A549 (cell line): Measurements from ENCODE around the gene TMA7B. TPM values are rescaled to one million over a fixed set of nuclear protein-coding genes. Genes with fewer than 3 reads are reported as not detected.

ENCODE experiments used
- ATAC-seq, 2 experiments: fragments of 200-7000 bp in 1 of 2; fragments of >200 bp in 1 of 2; cut with Nextera tagmentation in 1 of 2; cut with Tn5 transposase in 1 of 2; 3 replicates each; pipeline versions ENCODE4 v1.8.0 to v1.9.1; 2018 to 2020; ENCODE audit warnings: mild to moderate bottlenecking in 1 of 2, moderate library complexity in 1 of 2
- CTCF ChIA-PET: fragments of 300-600 bp; sonication (Branson Sonifier 250); formaldehyde crosslinking; extraction: SDS; loops from one replicate; lab custom pipeline; 2021; ENCODE audit warnings: antibody characterized with exemption, inconsistent platforms; lab: Yijun Ruan, JAX
- POLR2A ChIA-PET: fragments of 350-600 bp; formaldehyde crosslinking; extraction: SDS; loops from one replicate; lab custom pipeline; 2021; ENCODE audit warnings: antibody characterized with exemption, inconsistent platforms; lab: Yijun Ruan, JAX
- DNase-seq, 2 experiments: peaks; one replicate each; pipeline versions ENCODE4 v3.0.0 to v3.0.0-alpha.2; 2011 to 2016; ENCODE audit warnings: low read depth in 1 of 2, low spot score in 1 of 2
- FAIRE-seq: peaks from 2 replicates; lab custom pipeline; 2011; peaks lifted over from hg19 to GRCh38; lab: Jason Lieb, UNC
- H3K27ac ChIP-seq, 2 experiments: fragments of >200 bp; sonication (Bioruptor Twin); formaldehyde crosslinking; 3 replicates each; pipeline ENCODE4 v1.5.1; 2016 to 2017
- H3K4me1 ChIP-seq: fragments of >200 bp; sonication (Bioruptor Twin); formaldehyde crosslinking; 3 replicates; pipeline ENCODE4 v1.6.1; 2016
- H3K4me2 ChIP-seq: fragments of >200 bp; sonication (Bioruptor Twin); formaldehyde crosslinking; 3 replicates; pipeline ENCODE4 v1.6.1; 2016
- H3K4me3 ChIP-seq: fragments of >200 bp; sonication (Bioruptor Twin); formaldehyde crosslinking; 3 replicates; pipeline ENCODE4 v1.5.1; 2016
- H3K9me3 ChIP-seq: fragments of >200 bp; sonication (Bioruptor Twin); formaldehyde crosslinking; 3 replicates; pipeline ENCODE4 v1.6.1; 2016
- ATOH8 ChIP-seq: fragments of 250-450 bp; sonication (Bioruptor Pico); IDR thresholded peaks from 2 replicates; pipeline ENCODE4 v1.5.0; 2020; ENCODE audit warnings: low read depth, mild to moderate bottlenecking, moderate library complexity
- BCL3 ChIP-seq: fragments of >200 bp; sonication (Bioruptor Twin); formaldehyde crosslinking; IDR thresholded peaks from 3 replicates; pipeline ENCODE4 v1.6.1; 2016
- CBX2 ChIP-seq: fragments of 200-600 bp; sonication (generic); IDR thresholded peaks from 2 replicates; pipeline ENCODE4 v1.6.1; 2016; ENCODE audit warnings: low read depth, mild to moderate bottlenecking, borderline replicate concordance
- CEBPB ChIP-seq, 2 experiments: fragments of >200 bp in 1 of 2; sonication (Bioruptor Twin) in 1 of 2; formaldehyde crosslinking in 1 of 2; IDR thresholded peaks; 2 replicates each; pipeline ENCODE4 v1.6.1; 2012 to 2016
- CHD2 ChIP-seq: fragments of 150-350 bp; IDR thresholded peaks from 2 replicates; pipeline ENCODE4 v1.6.1; 2014; ENCODE audit warnings: low read length; ENCODE audit not compliant: partially characterized antibody
- CHD4 ChIP-seq: fragments of 200-600 bp; sonication (generic); IDR thresholded peaks from 2 replicates; pipeline ENCODE4 v1.6.1; 2016; ENCODE audit warnings: antibody characterized with exemption, mild to moderate bottlenecking, borderline replicate concordance
- EHF ChIP-seq: fragments of 250-450 bp; sonication (Bioruptor Pico); IDR thresholded peaks from 2 replicates; pipeline ENCODE4 v1.5.0; 2020; ENCODE audit warnings: mild to moderate bottlenecking
- FOSB ChIP-seq: fragments of 250-450 bp; sonication (Bioruptor Pico); IDR thresholded peaks from 2 replicates; pipeline ENCODE4 v1.5.0; 2020; ENCODE audit warnings: mild to moderate bottlenecking, moderate library complexity
- FOSL2 ChIP-seq, 2 experiments: fragments of 450-650 bp in 1 of 2; fragments of >200 bp in 1 of 2; sonication (Bioruptor Twin) in 1 of 2; formaldehyde crosslinking; IDR thresholded peaks; 2 replicates each; pipeline versions ENCODE4 v1.5.0 to v1.6.1; 2016 to 2020; ENCODE audit warnings: mild to moderate bottlenecking in 1 of 2, moderate library complexity in 1 of 2
- HDAC2 ChIP-seq: fragments of 200-600 bp; sonication (generic); IDR thresholded peaks from 2 replicates; pipeline ENCODE4 v1.6.1; 2016
- HMGXB4 ChIP-seq: fragments of 250-450 bp; sonication (Bioruptor Pico); IDR thresholded peaks from 2 replicates; pipeline ENCODE4 v1.5.0; 2021; ENCODE audit warnings: mild to moderate bottlenecking, moderate library complexity, borderline replicate concordance
- HOXA7 ChIP-seq: fragments of 250-450 bp; sonication (Bioruptor Pico); IDR thresholded peaks from 2 replicates; pipeline ENCODE4 v1.5.0; 2020; ENCODE audit warnings: mild to moderate bottlenecking, moderate library complexity
- JUN ChIP-seq, 2 experiments: fragments of >200 bp; sonication (Bioruptor Twin); formaldehyde crosslinking; IDR thresholded peaks; 2 replicates in 1 of 2; 3 replicates in 1 of 2; pipeline ENCODE4 v1.6.1; 2016 to 2017
- KDM1A ChIP-seq: fragments of 200-600 bp; sonication (generic); IDR thresholded peaks from 2 replicates; pipeline ENCODE4 v1.6.1; 2016; ENCODE audit warnings: low read depth, mild to moderate bottlenecking
- KDM5A ChIP-seq: fragments of 200-600 bp; sonication (generic); IDR thresholded peaks from 2 replicates; pipeline ENCODE4 v1.6.1; 2016; ENCODE audit warnings: antibody characterized with exemption, mild to moderate bottlenecking
- MAFK ChIP-seq: fragments of 450-650 bp; IDR thresholded peaks from 2 replicates; pipeline ENCODE4 v1.6.1; 2014; ENCODE audit not compliant: partially characterized antibody
- MYC ChIP-seq: IDR thresholded peaks from 2 replicates; pipeline ENCODE4 v1.6.1; 2012; ENCODE audit warnings: mild to moderate bottlenecking, inconsistent platforms, low read length, improper control_type of control experiment, borderline replicate concordance
- NFE2L2 ChIP-seq: fragments of 150-350 bp; conservative IDR thresholded peaks from 2 replicates; pipeline ENCODE4 v1.6.1; 2014; ENCODE audit warnings: low read length
- RAD21 ChIP-seq, 2 experiments: fragments of >200 bp in 1 of 2; sonication (Bioruptor Twin) in 1 of 2; formaldehyde crosslinking in 1 of 2; IDR thresholded peaks in 1 of 2; conservative IDR thresholded peaks in 1 of 2; 2 replicates in 1 of 2; 3 replicates in 1 of 2; pipeline ENCODE4 v1.6.1; 2012 to 2018; ENCODE audit warnings: inconsistent platforms in 1 of 2
- RARB ChIP-seq: fragments of 250-450 bp; sonication (Bioruptor Pico); IDR thresholded peaks from 2 replicates; pipeline ENCODE4 v1.8.0; 2021; ENCODE audit warnings: mild to moderate bottlenecking, moderate library complexity
- RNF2 ChIP-seq: fragments of 200-600 bp; sonication (generic); IDR thresholded peaks from 2 replicates; pipeline ENCODE4 v1.6.1; 2016; ENCODE audit warnings: low read depth, mild to moderate bottlenecking, antibody characterized with exemption, moderate library complexity, borderline replicate concordance
- SREBF2 ChIP-seq: fragments of 450-650 bp; IDR thresholded peaks from 2 replicates; pipeline ENCODE4 v1.6.1; 2014; ENCODE audit warnings: mild to moderate bottlenecking, moderate library complexity
- TP53 ChIP-seq: fragments of 250-450 bp; sonication (Bioruptor Pico); IDR thresholded peaks from 2 replicates; pipeline ENCODE4 v1.5.0; 2021; ENCODE audit warnings: mild to moderate bottlenecking, moderate library complexity
- ZC3H11A ChIP-seq: fragments of 450-650 bp; IDR thresholded peaks from 2 replicates; pipeline ENCODE4 v1.6.1; 2014; ENCODE audit warnings: antibody characterized with exemption, mild to moderate bottlenecking
- ZFP36 ChIP-seq: fragments of 450-650 bp; IDR thresholded peaks from 2 replicates; pipeline ENCODE4 v1.6.1; 2014; ENCODE audit warnings: borderline replicate concordance; ENCODE audit not compliant: partially characterized antibody
- ZNF302 ChIP-seq: fragments of 250-450 bp; sonication (Bioruptor Pico); IDR thresholded peaks from 2 replicates; pipeline ENCODE4 v1.9.0; 2021; ENCODE audit warnings: inconsistent platforms, mild to moderate bottlenecking, moderate library complexity
- WGBS: methylation state at CpG from one replicate; pipeline ENCODE4 v1.1.6; 2017; ENCODE audit errors: missing lambda C conversion rate; 5-methylcytosine and 5-hydroxymethylcytosine counted together
- polyA plus RNA-seq, 4 experiments: library from polyadenylated mRNA; depleted of rRNA in 3 of 4; stranded (reverse); fragments of >200 nt; fragmentation: RNase III in 1 of 4; extraction: RNeasy Plus Mini Kit Qiagen cat#74134 plus additional on column Dnase treatment in 1 of 4; gene quantifications; 2 replicates in 3 of 4; 3 replicates in 1 of 4; pipeline ENCODE4 v1.2.3, GENCODE V29; 2011 to 2017
- TF ChIP-seq, protein P1 (sequence below): fragments of >200 bp; sonication (Bioruptor Twin); formaldehyde crosslinking; IDR thresholded peaks from 3 replicates; pipeline ENCODE4 v1.5.1; 2016
- TF ChIP-seq, protein P2 (sequence below): fragments of 150-350 bp; IDR thresholded peaks from 2 replicates; pipeline ENCODE4 v1.6.1; 2014; ENCODE audit warnings: low read depth, mild to moderate bottlenecking, low read length
- TF ChIP-seq, protein P3 (sequence below): IDR thresholded peaks from 2 replicates; pipeline ENCODE4 v1.6.1; 2012; ENCODE audit warnings: low read depth, borderline replicate concordance

TMA7B gene
- polyA plus RNA-seq, 2 of the 4 experiments (the other 2 are of a cell fraction): not detected

GRCh38 chr22:39972641-39973040 is 12.4 kb downstream of the TMA7B start:
- no peak for FAIRE-seq
- DNase-seq: no peak
- ChIA-PET POLR2A (no interaction called here), CTCF (no interaction called here)
- ATAC-seq: no peak
- TF ChIP-seq MAFK (no peak), RNF2 (no peak), RARB (no peak), CHD4 (no peak), CHD2 (no peak), CBX2 (no peak), CEBPB (IDR thresholded peaks at IDR 0.05) (no peak), ATOH8 (CRISPR knock-in tag) (no peak), EHF (CRISPR knock-in tag) (no peak), KDM1A (no peak), HDAC2 (no peak), RAD21 (conservative IDR thresholded peaks at IDR 0.05 in 1 of 2, IDR thresholded peaks at IDR 0.05 in 1 of 2) (no peak), NFE2L2 (no peak), MYC (no peak), ZC3H11A (no peak), JUN (IDR thresholded peaks at IDR 0.05) (no peak), KDM5A (no peak)
- TF ChIP-seq, protein P1, sequence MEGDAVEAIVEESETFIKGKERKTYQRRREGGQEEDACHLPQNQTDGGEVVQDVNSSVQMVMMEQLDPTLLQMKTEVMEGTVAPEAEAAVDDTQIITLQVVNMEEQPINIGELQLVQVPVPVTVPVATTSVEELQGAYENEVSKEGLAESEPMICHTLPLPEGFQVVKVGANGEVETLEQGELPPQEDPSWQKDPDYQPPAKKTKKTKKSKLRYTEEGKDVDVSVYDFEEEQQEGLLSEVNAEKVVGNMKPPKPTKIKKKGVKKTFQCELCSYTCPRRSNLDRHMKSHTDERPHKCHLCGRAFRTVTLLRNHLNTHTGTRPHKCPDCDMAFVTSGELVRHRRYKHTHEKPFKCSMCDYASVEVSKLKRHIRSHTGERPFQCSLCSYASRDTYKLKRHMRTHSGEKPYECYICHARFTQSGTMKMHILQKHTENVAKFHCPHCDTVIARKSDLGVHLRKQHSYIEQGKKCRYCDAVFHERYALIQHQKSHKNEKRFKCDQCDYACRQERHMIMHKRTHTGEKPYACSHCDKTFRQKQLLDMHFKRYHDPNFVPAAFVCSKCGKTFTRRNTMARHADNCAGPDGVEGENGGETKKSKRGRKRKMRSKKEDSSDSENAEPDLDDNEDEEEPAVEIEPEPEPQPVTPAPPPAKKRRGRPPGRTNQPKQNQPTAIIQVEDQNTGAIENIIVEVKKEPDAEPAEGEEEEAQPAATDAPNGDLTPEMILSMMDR: no peak
- TF ChIP-seq, protein P2, sequence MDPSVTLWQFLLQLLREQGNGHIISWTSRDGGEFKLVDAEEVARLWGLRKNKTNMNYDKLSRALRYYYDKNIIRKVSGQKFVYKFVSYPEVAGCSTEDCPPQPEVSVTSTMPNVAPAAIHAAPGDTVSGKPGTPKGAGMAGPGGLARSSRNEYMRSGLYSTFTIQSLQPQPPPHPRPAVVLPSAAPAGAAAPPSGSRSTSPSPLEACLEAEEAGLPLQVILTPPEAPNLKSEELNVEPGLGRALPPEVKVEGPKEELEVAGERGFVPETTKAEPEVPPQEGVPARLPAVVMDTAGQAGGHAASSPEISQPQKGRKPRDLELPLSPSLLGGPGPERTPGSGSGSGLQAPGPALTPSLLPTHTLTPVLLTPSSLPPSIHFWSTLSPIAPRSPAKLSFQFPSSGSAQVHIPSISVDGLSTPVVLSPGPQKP: no peak
- TF ChIP-seq, protein P3, sequence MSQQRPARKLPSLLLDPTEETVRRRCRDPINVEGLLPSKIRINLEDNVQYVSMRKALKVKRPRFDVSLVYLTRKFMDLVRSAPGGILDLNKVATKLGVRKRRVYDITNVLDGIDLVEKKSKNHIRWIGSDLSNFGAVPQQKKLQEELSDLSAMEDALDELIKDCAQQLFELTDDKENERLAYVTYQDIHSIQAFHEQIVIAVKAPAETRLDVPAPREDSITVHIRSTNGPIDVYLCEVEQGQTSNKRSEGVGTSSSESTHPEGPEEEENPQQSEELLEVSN: no peak
- TF ChIP-seq, all 56 proteins: peak for 0
- Histone ChIP-seq H3K4me2 (no peak overlapping the region), H3K27ac (no peak overlapping the region), H3K4me3 (no peak overlapping the region), H3K4me1 (no peaks in the 10 kb centered on the region), H3K9me3 (no peaks in the 10 kb centered on the region)
- 31% methylated on average over 5 of the region's 5 CpGs for WGBS

DNA sequence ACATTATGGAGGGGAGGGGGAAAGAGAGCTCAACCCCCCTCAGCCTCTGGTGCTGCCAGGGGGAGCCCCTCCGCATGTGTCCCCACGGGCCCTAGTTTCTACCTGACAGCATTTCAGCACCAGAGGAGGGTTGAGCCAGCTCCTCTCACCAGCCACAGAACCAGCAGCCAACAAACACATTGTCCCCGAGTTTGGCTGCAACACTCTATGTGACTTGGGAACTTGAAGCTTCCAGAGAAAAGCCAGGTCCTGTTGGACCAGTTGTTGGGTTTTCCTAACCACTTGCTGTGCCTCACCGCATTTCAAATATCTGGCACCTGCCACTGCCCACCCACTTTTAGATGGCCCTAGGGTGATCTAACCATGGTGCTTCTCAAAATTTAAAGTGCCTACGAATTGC is 13.5 kb downstream of the TMA7B start:
- CTCF ChIA-PET: interaction anchor here (0.6 kb wide), 1 partner anchor 13 kb away, joined by 3 read pairs; no protein-coding TSS in a partner anchor
- H3K4me1 ChIP-seq: no peaks in the 10 kb centered on the region
- POLR2A ChIA-PET: no interaction called here
- FAIRE-seq (no peak), ATAC-seq (no peak), DNase-seq (no peak)
- no peak overlapping the region for H3K4me2 ChIP-seq
- 5% methylated on average over 3 of the region's 5 CpGs for WGBS
- no peaks in the 10 kb centered on the region for H3K9me3 ChIP-seq
- no peak overlapping the region for H3K27ac ChIP-seq
- H3K4me3 ChIP-seq: no peak overlapping the region
- TF ChIP-seq HMGXB4 (no peak), SREBF2 (no peak), FOSL2 (IDR thresholded peaks at IDR 0.05) (no peak), FOSL2 (CRISPR knock-in tag; IDR thresholded peaks at IDR 0.05) (no peak), CBX2 (no peak), CEBPB (IDR thresholded peaks at IDR 0.05) (no peak), ATOH8 (CRISPR knock-in tag) (no peak), RNF2 (no peak), BCL3 (no peak), ZNF302 (no peak), HOXA7 (CRISPR knock-in tag) (no peak), ZFP36 (no peak), TP53 (CRISPR knock-in tag) (no peak), ZC3H11A (no peak), JUN (IDR thresholded peaks at IDR 0.05) (no peak), FOSB (CRISPR knock-in tag) (no peak)
